Bronchial epithelial cell (primary cell): ENCODE data around the gene NEUROG2. TPM values are rescaled to one million over a fixed set of nuclear protein-coding genes. Genes with fewer than 3 reads are reported as not detected.
A peak's percentile ranks its signal among the peaks of the same experiment; 100 is the strongest.
"Not testable (repeated sequence)": the region's sequence is repeated elsewhere in the genome, so short reads cannot be mapped to it uniquely, and the experiment has no call there.

ENCODE experiments used
- DNase-seq: peaks from one replicate; pipeline ENCODE4 v3.0.0-alpha.2; 2010; ENCODE audit warnings: low read depth
- FAIRE-seq: peaks from 2 replicates; lab custom pipeline; 2011; peaks lifted over from hg19 to GRCh38; lab: Jason Lieb, UNC
- H3K27me3 ChIP-seq: 2 replicates; pipeline ENCODE4 v1.5.1; 2011; ENCODE audit warnings: low read length; ENCODE audit not compliant: control insufficient read depth, insufficient read depth
- H3K36me3 ChIP-seq: 2 replicates; pipeline ENCODE4 v1.5.1; 2011; ENCODE audit warnings: low read length; ENCODE audit not compliant: control insufficient read depth, insufficient read depth
- H3K4me3 ChIP-seq: 2 replicates; pipeline ENCODE4 v1.5.1; 2011; ENCODE audit warnings: mild to moderate bottlenecking, low read depth, low read length, control low read depth
- CTCF ChIP-seq: IDR thresholded peaks from 2 replicates; pipeline ENCODE4 v1.5.1; 2011; ENCODE audit warnings: mild to moderate bottlenecking, moderate library complexity, low read length, control low read depth, inconsistent platforms; ENCODE audit not compliant: insufficient read depth, severe bottlenecking
- total RNA-seq: library from RNA; depleted of rRNA; stranded (reverse); fragments of >200 nt; gene quantifications from 2 replicates; pipeline ENCODE4 v1.2.1, GENCODE V29; 2014

Gene NEUROG2
- total RNA-seq, 1 donor from 2014 or later = not detected

- Histone ChIP-seq H3K36me3 (no peaks in the 10 kb centered on the region), H3K4me3 (peak overlapping the region; percentile 22), H3K27me3 (peaks cover 45% of the 10 kb centered on the region)
- FAIRE-seq (no peak), DNase-seq (peak; percentile 36)
- TF ChIP-seq CTCF = peak; percentile 77
Measured at GRCh38 chr4:112523764-112524505, 8.0 kb upstream of the NEUROG2 start.

- no peak for TF ChIP-seq CTCF
- DNase-seq = no peak
- H3K36me3 ChIP-seq = no peaks in the 10 kb centered on the region
- H3K4me3 ChIP-seq = peak overlapping the region; percentile 22
- no peak for FAIRE-seq
- H3K27me3 ChIP-seq = peaks cover 52% of the 10 kb centered on the region
Measured at GRCh38 chr4:112523008-112523721, 7.2 kb upstream of the NEUROG2 start.

DNA sequence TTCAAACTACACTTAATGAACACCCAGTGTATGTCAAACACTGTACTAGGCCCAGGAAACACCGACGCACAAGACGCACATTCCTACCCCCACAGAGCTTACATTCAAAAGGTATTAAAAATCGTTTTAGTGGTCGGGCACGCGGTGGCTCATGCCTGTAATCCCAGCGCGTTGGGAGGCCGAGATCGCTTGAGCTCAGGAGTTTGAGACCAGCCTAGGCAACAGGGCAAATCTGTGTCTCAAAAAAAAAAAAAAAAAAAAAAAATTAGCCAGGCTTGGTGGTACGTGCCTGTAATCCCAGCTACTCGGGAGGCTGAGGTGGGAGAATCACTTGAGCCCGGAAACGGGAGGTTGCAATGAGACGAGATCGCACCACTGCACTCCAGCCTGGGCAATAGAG, 6.5 kb upstream of the NEUROG2 start:
- H3K27me3 ChIP-seq = peaks cover 59% of the 10 kb centered on the region
- not testable (repeated sequence) for FAIRE-seq, H3K36me3 ChIP-seq, DNase-seq, H3K4me3 ChIP-seq

GRCh38 chr4:112521123-112522023, 5.4 kb upstream of the NEUROG2 start:
- FAIRE-seq = no peak
- peaks cover 69% of the 10 kb centered on the region for H3K27me3 ChIP-seq

DNA sequence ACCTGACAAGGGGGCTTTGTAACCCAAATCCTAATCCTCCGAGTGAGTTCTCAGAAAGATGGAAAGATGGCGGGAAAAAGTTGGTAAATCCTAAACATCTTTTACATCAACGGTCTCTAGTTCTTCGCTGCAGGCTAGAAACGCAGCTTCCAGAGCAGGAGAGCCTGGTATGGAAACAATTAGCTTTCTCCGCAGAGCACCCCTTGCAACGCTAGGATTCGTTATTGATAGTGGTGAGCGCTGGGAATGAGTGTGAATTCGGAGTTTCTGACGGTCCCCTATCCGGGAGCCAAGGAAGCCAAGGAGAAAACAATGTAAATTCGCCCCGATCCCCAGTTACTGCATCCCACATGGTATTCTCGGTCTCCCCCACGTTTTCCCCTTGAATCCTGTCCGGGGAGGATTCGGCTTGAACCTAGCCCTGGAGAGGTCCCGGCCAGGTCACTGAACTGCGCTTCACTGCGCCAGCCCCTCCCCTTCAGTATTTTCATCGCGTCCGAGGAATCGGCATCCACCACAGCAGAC, 4.7 kb upstream of the NEUROG2 start:
- no peak overlapping the region for H3K4me3 ChIP-seq
- FAIRE-seq (no peak), DNase-seq (no peak)
- H3K27me3 ChIP-seq = peaks cover 72% of the 10 kb centered on the region
- TF ChIP-seq CTCF = no peak
- no peaks in the 10 kb centered on the region for H3K36me3 ChIP-seq

More at GRCh38 chr4:112521123-112522023, 5.4 kb upstream of the NEUROG2 start:
- no peak for DNase-seq
- Histone ChIP-seq H3K36me3 (no peaks in the 10 kb centered on the region), H3K4me3 (no peak overlapping the region)
- TF ChIP-seq CTCF = no peak
